ELR (cell line): ENCODE data around the gene NELFCD.
"Not testable (repeated sequence)": the region's sequence is repeated elsewhere in the genome, so short reads cannot be mapped to it uniquely, and the experiment has no call there.

ENCODE experiments used
- DNase-seq: peaks from one replicate; pipeline ENCODE4 v3.0.0-alpha.2; 2015; ENCODE audit warnings: low read depth

Gene NELFCD

GRCh38 chr20:59025511-59025910 is 44.5 kb downstream of the NELFCD start:
- DNase-seq = no peak

GRCh38 chr20:59026904-59027740 is 46.1 kb downstream of the NELFCD start:
- no peak for DNase-seq

GRCh38 chr20:59027741-59028320 is 46.8 kb downstream of the NELFCD start:
- peak; percentile 67 for DNase-seq

DNA sequence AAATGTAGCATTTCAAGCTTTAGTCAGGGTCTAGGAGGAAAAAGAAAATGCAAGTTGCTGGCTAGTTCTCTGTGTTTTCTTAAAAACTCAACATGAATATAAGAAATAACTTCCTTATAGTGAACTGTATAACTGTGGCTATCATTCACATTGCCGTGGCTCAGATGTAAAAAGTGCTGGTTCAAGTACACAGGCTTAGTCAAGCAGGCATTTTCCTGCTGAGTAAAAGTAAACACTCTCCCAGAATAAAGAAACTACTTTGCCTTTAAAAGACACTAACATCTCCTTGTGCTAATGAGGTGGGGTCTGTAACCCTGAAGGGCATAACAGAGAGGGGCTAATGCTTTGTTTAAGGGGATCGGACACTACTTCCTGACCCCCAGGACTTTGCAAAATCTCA is 47.8 kb downstream of the NELFCD start:
- peak; percentile 28 for DNase-seq

- DNase-seq = no peak
Observed at GRCh38 chr20:59030911-59031563, 50.0 kb downstream of the NELFCD start.

DNA sequence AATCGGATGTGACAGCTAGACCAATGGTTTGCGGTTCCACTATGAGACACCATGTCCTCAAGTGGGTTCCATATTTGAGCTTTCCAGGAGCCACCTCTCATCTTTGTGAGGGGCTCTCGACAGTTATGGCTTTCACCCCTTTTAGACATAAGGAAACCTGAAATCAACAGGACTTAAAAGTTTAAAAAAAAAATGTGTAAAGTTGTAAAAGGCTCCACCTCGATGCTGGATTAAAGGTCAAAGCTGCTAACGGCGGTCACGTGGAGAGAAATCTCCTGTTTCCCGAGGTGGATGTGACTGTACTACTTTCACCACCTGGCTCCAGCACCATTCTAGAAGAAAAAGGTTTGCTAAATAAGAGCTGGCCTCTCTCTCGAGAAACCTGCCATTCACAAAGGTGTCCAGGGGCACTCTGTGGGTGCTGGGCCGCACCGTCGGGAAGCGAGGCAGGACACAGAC is 50.5 kb downstream of the NELFCD start:
- DNase-seq = peak; percentile 38

DNA sequence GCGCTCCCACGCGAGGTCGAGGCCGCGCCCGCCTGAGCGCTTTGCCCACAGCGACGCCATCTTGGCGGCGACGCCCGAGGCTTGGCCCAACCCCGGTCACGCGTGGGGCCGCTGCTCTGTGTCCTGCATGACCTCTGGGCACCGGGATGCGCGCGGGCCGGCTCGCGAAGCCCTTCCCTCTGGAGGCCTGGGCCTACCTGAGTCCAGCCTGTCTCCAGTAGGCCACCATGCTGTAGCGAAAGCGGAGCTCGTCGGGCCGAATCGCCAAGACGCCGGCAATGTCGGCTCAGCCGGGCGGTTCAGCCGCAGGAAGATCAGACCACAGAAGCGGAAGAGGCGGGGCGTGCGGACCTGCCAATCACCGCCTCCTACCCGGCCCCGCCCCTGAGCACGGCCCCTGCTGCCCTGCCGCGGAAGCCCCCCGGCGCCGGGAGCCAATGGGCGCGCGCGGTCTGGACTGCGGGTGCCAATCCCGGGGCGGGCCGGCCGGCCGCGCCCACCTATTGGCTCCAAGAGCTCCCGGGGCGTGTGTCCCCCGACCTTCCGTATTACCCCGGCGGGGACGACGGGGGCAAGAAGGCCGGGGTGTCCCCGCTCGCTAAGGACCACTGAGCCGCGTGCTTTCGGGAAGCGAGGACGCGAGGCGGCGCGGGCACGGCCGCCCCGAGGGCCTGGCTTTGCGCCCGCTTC is 51.1 kb downstream of the NELFCD start, which contains the start of gene ATP5F1E:
TSS of gene ATP5F1E (minus strand) at position 313 of the 690 bp plus-strand sequence. CDS start at position 229, 84 bp downstream.
- peak; percentile 98 for DNase-seq

DNA sequence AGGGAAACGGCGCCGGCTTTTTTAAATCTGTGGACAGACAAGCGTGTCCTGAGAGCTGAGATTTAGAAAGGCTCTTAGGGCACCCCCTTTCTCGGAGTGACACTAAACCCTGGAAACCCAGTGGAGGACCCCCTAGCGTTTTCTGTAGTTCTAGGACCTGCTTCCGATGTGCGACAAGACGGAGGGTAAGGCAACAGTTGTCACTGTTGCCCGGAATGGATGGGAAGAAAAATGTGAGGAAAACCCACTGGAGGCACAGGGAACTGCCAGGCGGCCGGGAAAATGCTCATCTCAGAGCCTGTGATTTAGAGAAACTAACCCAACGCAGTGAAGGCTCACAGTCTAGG is 51.6 kb downstream of the NELFCD start:
- peak; percentile 72 for DNase-seq

DNA sequence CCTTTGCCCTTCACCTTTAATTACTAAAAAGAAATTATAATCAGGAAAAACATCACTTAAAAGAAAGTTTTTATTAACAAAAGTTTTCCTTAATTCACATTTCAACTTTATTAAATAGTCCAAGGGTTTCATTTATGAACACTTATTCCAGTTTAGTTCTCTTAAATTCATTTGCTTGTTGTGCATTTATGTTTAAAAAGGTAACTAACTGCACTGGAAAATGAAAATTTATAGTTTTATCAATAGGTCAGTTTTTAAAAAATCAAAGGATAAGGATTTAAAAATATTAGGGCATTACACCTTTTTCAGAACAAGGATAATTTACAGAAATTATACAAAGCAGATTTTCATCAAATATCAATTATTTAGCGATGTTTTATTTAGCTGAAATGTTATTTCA is 52.0 kb downstream of the NELFCD start:
- no peak for DNase-seq

DNA sequence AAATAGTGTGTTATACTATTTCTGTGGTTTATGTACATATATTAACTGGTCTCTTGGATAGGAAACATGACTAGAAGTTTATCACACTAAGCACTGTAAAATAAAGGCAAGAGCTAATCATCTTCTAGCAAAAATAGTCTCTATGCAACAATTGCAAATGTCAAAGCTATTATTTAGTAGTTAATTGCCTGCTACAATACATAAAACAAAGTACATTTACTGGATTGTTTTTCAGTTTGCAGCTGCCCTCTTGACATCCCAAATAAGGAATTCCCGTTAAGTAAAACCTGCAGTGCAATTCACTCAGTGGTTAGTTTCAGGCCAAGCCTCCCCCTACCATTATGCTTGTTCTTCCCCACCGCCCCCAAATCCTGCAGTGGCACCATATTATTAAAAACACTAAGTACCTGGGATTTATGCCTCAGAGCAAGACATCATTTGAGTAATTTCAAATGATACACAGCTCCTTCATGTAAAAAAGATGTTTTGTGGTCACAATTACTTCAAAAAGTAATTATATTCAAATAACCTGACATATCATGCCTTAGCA is 52.6 kb downstream of the NELFCD start:
- DNase-seq = no peak

- DNase-seq = no peak
Observed at GRCh38 chr20:59035381-59035780, 54.3 kb downstream of the NELFCD start.

- no peak for DNase-seq
Observed at GRCh38 chr20:59037386-59037785, 56.3 kb downstream of the NELFCD start.

GRCh38 chr20:59039233-59039632 is 58.2 kb downstream of the NELFCD start:
- no peak for DNase-seq

DNA sequence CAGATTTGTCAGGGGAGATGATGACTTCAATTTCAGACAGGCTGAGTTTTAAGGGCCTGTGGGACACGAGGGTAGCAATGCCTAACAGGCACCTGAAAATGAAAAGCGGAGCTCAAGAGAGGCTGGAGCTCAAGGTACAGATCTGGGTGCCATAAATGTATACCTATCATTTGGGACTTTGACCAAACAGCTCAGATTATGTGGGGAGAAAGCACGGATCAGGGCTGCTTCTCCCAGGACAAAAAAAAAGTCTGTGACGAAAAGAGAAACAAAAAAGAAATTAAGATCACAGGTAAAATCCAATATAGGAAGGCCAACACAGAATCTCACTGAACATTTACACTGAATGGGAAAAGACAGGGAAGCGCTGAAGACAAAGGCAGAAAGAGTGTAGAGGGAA is 59.6 kb downstream of the NELFCD start:
- no peak for DNase-seq

DNA sequence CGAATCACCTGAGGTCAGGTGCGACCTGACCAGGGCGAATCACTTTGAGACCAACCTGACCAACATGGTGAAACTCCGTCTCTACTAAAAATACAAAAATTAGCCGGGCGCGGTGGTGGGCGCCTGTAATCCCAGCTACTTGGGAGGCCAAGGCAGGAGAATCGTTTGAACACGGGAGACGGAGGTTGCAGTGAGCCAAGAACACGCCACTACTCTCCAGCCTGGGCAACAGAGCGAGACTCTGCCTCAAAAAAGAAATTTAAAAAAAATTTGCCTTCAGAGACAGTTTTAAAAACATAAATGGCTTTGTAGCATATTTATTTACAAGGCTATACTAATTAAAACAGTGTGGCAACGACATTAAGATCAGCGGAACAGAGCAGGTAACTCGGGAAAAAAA is 60.4 kb downstream of the NELFCD start:
- not testable (repeated sequence) for DNase-seq

DNA sequence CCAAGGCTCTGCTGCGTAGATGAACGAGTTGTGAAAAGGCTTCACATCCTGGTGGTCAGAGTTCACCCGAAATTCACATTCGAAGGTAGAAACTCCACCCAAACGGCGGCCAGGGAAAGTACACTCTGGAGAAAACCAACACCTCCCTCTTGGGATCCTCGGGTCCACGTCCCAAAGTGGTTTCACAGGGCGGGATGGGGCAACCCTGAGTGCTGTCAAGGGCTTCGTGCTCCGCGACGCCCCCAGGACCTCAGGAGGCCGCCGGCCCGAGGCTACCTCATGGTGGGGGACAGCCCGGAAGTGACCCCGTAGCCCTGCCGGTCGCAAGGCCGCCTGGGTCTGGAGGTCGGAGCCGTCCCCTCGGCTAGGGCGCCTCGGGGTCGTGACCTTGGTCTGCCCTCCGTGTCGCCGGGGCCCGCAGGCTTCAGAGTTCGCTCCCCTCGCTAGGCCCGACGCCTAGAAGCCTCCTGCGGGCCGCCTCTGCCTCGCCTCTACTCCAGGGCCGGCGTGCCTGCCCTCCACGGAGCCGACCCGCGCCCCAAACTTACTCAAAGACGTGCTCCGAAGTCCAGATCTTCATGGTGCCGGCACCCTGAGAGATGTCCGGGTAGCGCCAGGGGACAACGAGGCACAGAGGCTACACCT is 61.2 kb downstream of the NELFCD start, which contains the start of gene PRELID3B:
TSS of gene PRELID3B (minus strand) at position 636 of the 645 bp plus-strand sequence. CDS start at position 580, 56 bp downstream.
- peak; percentile 50 for DNase-seq

DNA sequence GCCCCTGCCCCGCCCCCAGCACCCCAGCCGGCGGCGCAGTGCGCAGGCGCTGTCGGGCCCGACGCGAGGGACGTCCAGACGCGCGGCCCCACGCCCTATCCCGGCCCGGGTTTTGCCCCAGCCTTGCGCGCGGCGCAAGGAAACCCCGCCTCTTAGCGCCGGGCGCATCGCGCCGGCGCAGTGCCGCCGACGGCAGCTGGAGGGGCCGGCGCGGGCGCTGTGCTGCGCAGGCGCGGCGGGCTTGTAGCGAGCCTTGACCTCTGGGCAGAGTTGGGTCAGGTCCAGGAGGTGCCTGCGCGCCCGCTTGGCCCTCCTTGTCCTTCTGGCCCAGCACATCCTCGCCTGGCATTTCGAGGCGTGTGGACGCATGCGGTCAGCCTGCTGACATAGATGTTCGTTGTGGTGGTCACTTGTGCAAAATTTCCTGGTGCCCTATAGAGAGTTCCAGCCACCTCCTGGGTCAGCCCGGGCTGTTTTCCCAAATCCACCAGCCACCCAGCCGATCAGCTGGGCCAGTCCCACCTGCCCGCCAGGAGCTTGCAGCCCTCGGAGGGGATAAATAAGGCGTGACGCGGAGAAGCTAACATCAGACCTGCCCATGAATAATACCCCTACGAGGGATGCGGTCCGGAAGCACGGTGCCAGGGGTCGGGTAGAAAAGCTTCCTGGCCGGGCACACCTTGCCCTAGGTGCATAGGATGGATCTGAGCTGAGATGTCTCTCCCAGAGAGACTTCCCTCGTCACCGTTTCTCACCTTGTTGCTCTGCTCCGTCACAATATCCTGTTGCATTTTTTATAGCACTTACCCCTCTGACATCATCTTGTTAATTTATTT is 62.0 kb downstream of the NELFCD start:
- DNase-seq = peak; percentile 95

- peak; percentile 53 for DNase-seq
Observed at GRCh38 chr20:59043698-59044097, 62.6 kb downstream of the NELFCD start.

DNA sequence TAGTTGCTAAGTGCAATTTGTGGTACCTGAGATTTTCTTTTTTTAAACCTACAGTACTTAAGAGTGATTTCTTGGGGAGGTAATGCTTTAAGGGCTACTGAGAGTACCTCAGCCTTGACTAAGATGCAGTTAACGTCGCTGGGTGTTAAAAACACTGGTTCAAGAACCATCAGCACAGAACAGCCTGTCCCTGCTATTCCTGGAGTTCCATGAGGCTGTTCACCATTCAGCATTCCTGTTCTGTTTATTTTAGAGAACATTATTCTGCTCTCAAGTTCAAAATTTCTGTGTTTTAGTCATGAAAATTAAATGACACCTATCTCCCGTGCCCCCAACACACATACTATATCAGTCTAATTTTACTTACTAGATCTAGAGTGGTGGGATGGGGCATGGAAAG is 63.2 kb downstream of the NELFCD start:
- no peak for DNase-seq
